NCI-H146 (cell line): ENCODE measurements around the gene SELE.
"Not testable (repeated sequence)": the region's sequence is repeated elsewhere in the genome, so short reads cannot be mapped to it uniquely, and the experiment has no call there.

Experiments used
- DNase-seq: peaks from one replicate; lab custom pipeline; 2025; lab: John Stamatoyannopoulos, UW

Gene SELE

DNA sequence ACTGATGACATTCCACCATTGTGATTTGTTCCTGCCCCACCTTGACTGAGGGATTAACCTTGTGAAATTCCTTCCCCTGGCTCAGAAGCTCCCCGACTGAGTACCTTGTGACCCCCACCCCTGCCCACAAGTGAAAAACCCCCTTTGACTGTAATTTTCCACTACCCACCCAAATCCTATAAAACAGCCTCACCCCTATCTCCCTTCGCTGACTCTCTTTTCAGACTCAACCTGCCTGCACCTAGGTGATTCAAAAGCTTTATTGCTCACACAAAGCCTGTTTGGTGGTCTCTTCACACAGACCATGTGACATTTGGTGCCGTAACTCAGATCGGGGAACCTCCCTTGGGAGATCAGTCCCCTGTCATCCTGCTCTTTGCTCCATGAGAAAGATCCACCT is 50.7 kb downstream of the SELE start:
- DNase-seq, result not testable (repeated sequence)

- no peak for DNase-seq
These were observed 51.8 kb downstream of the SELE start for GRCh38 chr1:169682071-169682470.

DNA sequence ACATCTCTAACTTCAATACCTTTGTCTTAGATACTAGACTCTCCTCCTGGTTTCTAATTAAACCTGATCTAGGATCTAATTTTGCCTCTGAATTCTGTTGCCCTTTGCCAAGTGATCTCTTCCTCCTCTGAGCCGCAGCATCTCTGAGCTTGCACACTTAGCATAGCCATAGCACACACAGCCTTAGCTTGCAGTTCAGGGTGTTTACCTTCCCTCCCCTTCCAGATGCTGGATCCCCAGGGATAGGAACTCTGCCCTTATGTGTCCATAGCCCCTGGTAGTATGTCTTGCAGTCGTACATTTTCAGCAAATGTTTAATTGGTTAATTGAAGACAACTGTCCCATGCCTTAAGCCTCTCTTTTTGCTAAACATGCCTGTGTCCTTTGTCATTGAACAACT is 52.7 kb downstream of the SELE start:
- no peak for DNase-seq

DNA sequence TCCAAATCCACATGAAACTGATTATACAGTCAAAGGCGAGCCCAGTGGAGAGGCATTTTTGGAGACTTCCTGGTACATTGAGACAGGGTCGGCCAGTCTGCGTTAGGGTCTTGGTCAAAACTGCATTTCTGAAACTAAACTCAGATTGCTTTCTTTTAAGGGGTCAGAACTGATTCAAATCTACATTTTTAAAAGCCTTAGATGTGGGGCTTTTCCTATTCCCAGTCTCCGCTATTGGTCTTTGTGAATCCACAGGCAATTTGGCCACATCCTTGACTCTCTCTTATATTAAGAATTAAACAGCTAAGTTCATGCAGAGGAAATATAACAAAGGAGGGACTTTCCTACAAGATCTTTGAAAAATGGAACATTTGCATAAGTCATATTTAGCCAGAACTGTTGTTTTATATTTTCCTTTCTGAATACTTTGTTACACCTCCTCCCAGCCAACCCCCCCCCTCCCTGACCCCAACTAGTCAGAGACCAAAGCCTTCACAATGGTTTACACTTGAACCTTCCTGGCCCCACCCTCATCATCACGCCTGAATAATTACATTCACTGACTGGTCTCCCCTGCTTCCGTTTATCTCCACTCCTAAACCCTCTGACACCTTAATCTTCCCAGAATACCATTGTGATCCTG is 53.4 kb downstream of the SELE start:
- DNase-seq, result no peak

DNA sequence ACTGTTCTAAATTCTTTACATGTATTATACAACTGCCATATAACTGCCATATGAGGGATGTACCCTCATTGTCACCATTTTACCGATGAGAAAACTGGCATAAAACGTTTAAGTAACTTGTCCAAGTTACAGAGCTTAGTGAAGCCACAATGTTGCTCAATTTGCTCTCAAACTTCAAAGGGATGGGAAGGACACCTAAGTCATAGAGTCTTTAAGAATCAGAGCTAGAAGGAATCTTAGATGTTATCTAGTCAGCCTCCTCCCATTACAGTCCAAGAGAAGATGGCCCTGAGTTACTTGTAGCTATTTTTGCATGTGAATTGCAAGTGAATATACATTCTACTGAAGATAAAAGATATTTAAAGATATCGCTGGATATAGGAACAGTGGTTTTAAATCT is 54.2 kb downstream of the SELE start:
- no peak for DNase-seq

GRCh38 chr1:169676001-169676400 is 57.9 kb downstream of the SELE start:
- no peak for DNase-seq
